AG08395 (cell line): ENCODE data around the gene CTSE.

Source experiments
- DNase-seq: peaks from one replicate; pipeline ENCODE4 v3.0.0; 2012; ENCODE audit warnings: mixed read lengths, low spot score

CTSE gene

GRCh38 chr1:205971082-205971481, 52.6 kb downstream of the CTSE start:
- DNase-seq: no peak

GRCh38 chr1:205970486-205970885, 53.2 kb downstream of the CTSE start:
- DNase-seq: peak; percentile 36

GRCh38 chr1:205969229-205969628, 54.5 kb downstream of the CTSE start:
- no peak for DNase-seq

GRCh38 chr1:205967554-205968335, 56.0 kb downstream of the CTSE start:
- DNase-seq: no peak

- no peak for DNase-seq
These were observed 58.4 kb downstream of the CTSE start for GRCh38 chr1:205965036-205965884.

- peak; percentile 87 for DNase-seq
These were observed 60.1 kb downstream of the CTSE start for GRCh38 chr1:205963352-205964155.

- DNase-seq: peak; percentile 25
These were observed 60.9 kb downstream of the CTSE start for GRCh38 chr1:205962821-205963221.

GRCh38 chr1:205961991-205962820, 61.5 kb downstream of the CTSE start:
- no peak for DNase-seq

GRCh38 chr1:205961405-205961804, 62.3 kb downstream of the CTSE start:
- DNase-seq: peak; percentile 18

GRCh38 chr1:205959789-205960188, 63.9 kb downstream of the CTSE start:
- no peak for DNase-seq
